ENCODE results near the gene ELMO1. TPM values are rescaled to one million over a fixed set of nuclear protein-coding genes. Genes with fewer than 3 reads are reported as not detected.

Gene ELMO1
- total RNA-seq, 4 donors from 2014 or later = 11.5 to 19.9 (median 17.4) TPM

DNA sequence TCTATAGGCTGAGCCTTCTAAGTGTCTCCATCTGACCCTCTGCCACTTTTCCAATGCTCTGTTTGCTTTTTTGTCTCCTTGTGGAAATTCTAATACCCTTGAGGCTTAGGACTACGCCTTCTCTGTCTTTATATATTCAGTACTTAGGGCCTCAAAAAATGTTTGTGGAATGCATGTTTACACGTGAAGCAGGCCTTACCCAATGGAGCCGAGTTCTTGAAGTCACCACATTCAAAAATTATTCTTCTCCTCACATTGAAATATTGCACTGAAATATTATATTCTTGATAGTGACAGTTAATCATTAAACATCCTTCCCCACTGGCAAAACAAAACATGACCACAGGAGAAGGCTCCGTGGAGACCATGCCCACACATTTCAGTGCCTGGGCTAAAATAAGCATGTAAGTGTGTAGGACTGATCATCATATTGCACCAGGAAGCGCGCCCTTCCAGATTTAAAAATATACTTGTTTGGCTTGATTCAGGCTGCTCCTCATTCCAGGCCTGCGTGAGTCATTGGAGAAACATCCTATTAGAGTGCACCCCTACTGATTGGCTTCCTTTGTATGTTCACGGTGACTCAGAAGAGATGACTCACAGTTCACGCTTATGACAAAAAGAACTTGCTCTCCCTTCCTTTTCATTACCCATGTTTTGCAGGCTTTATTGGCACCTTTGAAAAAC is 416.9 kb downstream of the ELMO1 start:
- WGBS, 2 donors = 9 to 12% methylated on average over 9 of the region's 9 CpGs
- no peak overlapping the region for H3K4me3 ChIP-seq (ENCODE audit: low read depth, poor library complexity, severe bottlenecking)
- intact Hi-C loops (cut with DNase I; ENCODE audit: low total_unique reads) = no loop called here
- no peak for TF ChIP-seq POLR2A (IDR thresholded peaks at IDR 0.05)
- TF ChIP-seq, protein P1, sequence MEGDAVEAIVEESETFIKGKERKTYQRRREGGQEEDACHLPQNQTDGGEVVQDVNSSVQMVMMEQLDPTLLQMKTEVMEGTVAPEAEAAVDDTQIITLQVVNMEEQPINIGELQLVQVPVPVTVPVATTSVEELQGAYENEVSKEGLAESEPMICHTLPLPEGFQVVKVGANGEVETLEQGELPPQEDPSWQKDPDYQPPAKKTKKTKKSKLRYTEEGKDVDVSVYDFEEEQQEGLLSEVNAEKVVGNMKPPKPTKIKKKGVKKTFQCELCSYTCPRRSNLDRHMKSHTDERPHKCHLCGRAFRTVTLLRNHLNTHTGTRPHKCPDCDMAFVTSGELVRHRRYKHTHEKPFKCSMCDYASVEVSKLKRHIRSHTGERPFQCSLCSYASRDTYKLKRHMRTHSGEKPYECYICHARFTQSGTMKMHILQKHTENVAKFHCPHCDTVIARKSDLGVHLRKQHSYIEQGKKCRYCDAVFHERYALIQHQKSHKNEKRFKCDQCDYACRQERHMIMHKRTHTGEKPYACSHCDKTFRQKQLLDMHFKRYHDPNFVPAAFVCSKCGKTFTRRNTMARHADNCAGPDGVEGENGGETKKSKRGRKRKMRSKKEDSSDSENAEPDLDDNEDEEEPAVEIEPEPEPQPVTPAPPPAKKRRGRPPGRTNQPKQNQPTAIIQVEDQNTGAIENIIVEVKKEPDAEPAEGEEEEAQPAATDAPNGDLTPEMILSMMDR (IDR thresholded peaks at IDR 0.05) = no peak
- peak; percentile 88 to 91 for DNase-seq (ENCODE audit: low spot score in 2 of 2)

DNA sequence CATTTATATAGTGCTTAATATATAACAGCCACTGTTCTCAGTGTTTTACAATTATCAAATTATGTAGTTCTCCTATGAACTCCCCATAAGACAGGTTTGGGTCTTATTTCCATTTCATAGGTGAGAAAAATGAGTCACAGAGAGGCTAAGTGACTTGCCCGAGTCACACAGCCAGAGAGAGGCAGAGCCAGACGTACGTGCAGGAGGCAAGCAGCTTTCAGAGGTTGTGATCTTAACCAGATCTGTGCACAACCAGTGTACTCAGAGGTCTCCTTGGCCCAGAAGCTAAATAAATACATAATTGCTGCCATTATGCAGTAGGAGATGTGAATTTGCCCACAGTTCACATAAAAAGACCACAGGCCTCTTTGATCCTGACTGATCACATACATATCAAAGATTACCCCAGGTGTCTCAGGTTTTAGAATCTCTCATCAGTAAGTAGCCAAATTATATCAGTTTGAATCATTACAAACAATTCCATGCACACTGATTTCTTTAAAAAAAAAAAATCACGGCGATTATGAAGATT is 419.7 kb downstream of the ELMO1 start:
- intact Hi-C loops (cut with DNase I; ENCODE audit: low total_unique reads) = no loop called here
- WGBS, 2 donors = 93% methylated on average over 5 of the region's 5 CpGs
- no peak overlapping the region for H3K4me3 ChIP-seq (ENCODE audit: low read depth, poor library complexity, severe bottlenecking)
- DNase-seq (ENCODE audit: low spot score in 2 of 2) = no peak
- TF ChIP-seq, protein P1 (IDR thresholded peaks at IDR 0.05) = no peak
- no peak for TF ChIP-seq POLR2A (IDR thresholded peaks at IDR 0.05)

GRCh38 chr7:37027557-37028341 is 420.9 kb downstream of the ELMO1 start:
- H3K4me3 ChIP-seq (ENCODE audit: low read depth, poor library complexity, severe bottlenecking) = no peak overlapping the region
- no peak for TF ChIP-seq POLR2A (IDR thresholded peaks at IDR 0.05)
- TF ChIP-seq, protein P1 (IDR thresholded peaks at IDR 0.05) = no peak
- WGBS, 2 donors = 86 to 94% methylated on average over 6 of the region's 6 CpGs
- intact Hi-C loops (cut with DNase I; ENCODE audit: low total_unique reads) = no loop called here
- DNase-seq (ENCODE audit: low spot score in 2 of 2) = no peak

GRCh38 chr7:37027104-37027503 is 421.6 kb downstream of the ELMO1 start:
- no peak for DNase-seq (ENCODE audit: low spot score in 2 of 2)
- no peak overlapping the region for H3K4me3 ChIP-seq (ENCODE audit: low read depth, poor library complexity, severe bottlenecking)
- 71 to 76% methylated on average over 1 of the region's 1 CpG for WGBS, 2 donors
- TF ChIP-seq, protein P1 (IDR thresholded peaks at IDR 0.05) = no peak
- no peak for TF ChIP-seq POLR2A (IDR thresholded peaks at IDR 0.05)
- intact Hi-C loops (cut with DNase I; ENCODE audit: low total_unique reads) = no loop called here

- TF ChIP-seq, protein P1 (IDR thresholded peaks at IDR 0.05) = no peak
- no peak for TF ChIP-seq POLR2A (IDR thresholded peaks at IDR 0.05)
- intact Hi-C loops (cut with DNase I; ENCODE audit: low total_unique reads) = no loop called here
- 88 to 90% methylated on average over 2 of the region's 2 CpGs for WGBS, 2 donors
- no peak overlapping the region for H3K4me3 ChIP-seq (ENCODE audit: low read depth, poor library complexity, severe bottlenecking)
- DNase-seq (ENCODE audit: low spot score in 2 of 2) = no peak
Observed at GRCh38 chr7:37018954-37019353, 429.7 kb downstream of the ELMO1 start.

Data from lower leg skin (tissue), 4 donors.